HG02642 (cell line): ENCODE measurements around the gene STX18.

Source experiments
- ATAC-seq: cut with Tn5 transposase; IDR thresholded peaks from one replicate; pipeline ENCODE4 v1.9.1; 2021; ENCODE audit warnings: mild to moderate bottlenecking; ENCODE audit not compliant: unreplicated experiment, poor library complexity

The STX18 gene

GRCh38 chr4:4388836-4389575 is 152.8 kb downstream of the STX18 start:
- no peak for ATAC-seq

- ATAC-seq: no peak
These were observed 153.5 kb downstream of the STX18 start for GRCh38 chr4:4388311-4388790.

GRCh38 chr4:4387531-4388310 is 154.1 kb downstream of the STX18 start:
- no peak for ATAC-seq

GRCh38 chr4:4386736-4387392 is 155.0 kb downstream of the STX18 start, which contains the start of gene NSG1:
NSG1 (plus strand) TSS chr4:4387102; CDS start chr4:4387630, 528 bp downstream.
- ATAC-seq: no peak

- ATAC-seq: no peak
These were observed 155.5 kb downstream of the STX18 start for GRCh38 chr4:4386296-4386735.

GRCh38 chr4:4385729-4386295 is 156.0 kb downstream of the STX18 start:
- ATAC-seq: no peak

- ATAC-seq: no peak
These were observed 157.0 kb downstream of the STX18 start for GRCh38 chr4:4384837-4385236.

GRCh38 chr4:4383085-4383484 is 158.8 kb downstream of the STX18 start:
- ATAC-seq: no peak

- ATAC-seq: no peak
These were observed 162.2 kb downstream of the STX18 start for GRCh38 chr4:4379540-4380087.

- ATAC-seq: no peak
These were observed 164.0 kb downstream of the STX18 start for GRCh38 chr4:4377732-4378460.

GRCh38 chr4:4377191-4377590 is 164.7 kb downstream of the STX18 start:
- no peak for ATAC-seq

- no peak for ATAC-seq
These were observed 165.8 kb downstream of the STX18 start for GRCh38 chr4:4376074-4376473.

- ATAC-seq: no peak
These were observed 167.3 kb downstream of the STX18 start for GRCh38 chr4:4374388-4375098.
